GM12892 (cell line): ENCODE data around the gene ABAT.

Experiments used
- DNase-seq: peaks from one replicate; pipeline ENCODE4 v3.0.0; 2011; ENCODE audit not compliant: insufficient read length
- FAIRE-seq: peaks from 2 replicates; lab custom pipeline; 2011; peaks lifted over from hg19 to GRCh38; lab: Jason Lieb, UNC
- POLR2A ChIP-seq: IDR thresholded peaks from 2 replicates; pipeline ENCODE4 v1.6.1; 2011; ENCODE audit warnings: low read depth, low read length, control low read depth
- POLR2AphosphoS5 ChIP-seq: IDR thresholded peaks from 2 replicates; pipeline ENCODE4 v1.6.1; 2011; ENCODE audit warnings: low read depth, low read length, control low read depth
- TAF1 ChIP-seq: IDR thresholded peaks from 2 replicates; pipeline ENCODE4 v1.6.1; 2011; ENCODE audit warnings: low read depth, mild to moderate bottlenecking, control low read depth, low read length, borderline replicate concordance

The ABAT gene

GRCh38 chr16:8751481-8752311 is 77.3 kb downstream of the ABAT start:
- no peak for DNase-seq
- FAIRE-seq = no peak
- TF ChIP-seq TAF1 (no peak), POLR2AphosphoS5 (no peak), POLR2A (no peak)

GRCh38 chr16:8752706-8753105 is 78.3 kb downstream of the ABAT start:
- FAIRE-seq = no peak
- no peak for TF ChIP-seq POLR2A
- no peak for TF ChIP-seq POLR2AphosphoS5
- TF ChIP-seq TAF1 = no peak
- DNase-seq = no peak

GRCh38 chr16:8753416-8754054 is 79.1 kb downstream of the ABAT start:
- DNase-seq (no peak), FAIRE-seq (no peak)
- TF ChIP-seq POLR2A (no peak), TAF1 (no peak), POLR2AphosphoS5 (no peak)

- FAIRE-seq = no peak
- TF ChIP-seq POLR2AphosphoS5 (no peak), POLR2A (no peak), TAF1 (no peak)
- DNase-seq = no peak
These were observed 82.3 kb downstream of the ABAT start for GRCh38 chr16:8756755-8757154.

- DNase-seq (no peak), FAIRE-seq (no peak)
- no peak for TF ChIP-seq TAF1
- no peak for TF ChIP-seq POLR2A
- TF ChIP-seq POLR2AphosphoS5 = no peak
These were observed 83.6 kb downstream of the ABAT start for GRCh38 chr16:8758022-8758421.

- TF ChIP-seq POLR2AphosphoS5 (no peak), TAF1 (no peak), POLR2A (no peak)
- DNase-seq (no peak), FAIRE-seq (no peak)
These were observed 85.6 kb downstream of the ABAT start for GRCh38 chr16:8760021-8760420.

GRCh38 chr16:8761078-8761477 is 86.7 kb downstream of the ABAT start:
- FAIRE-seq (no peak), DNase-seq (no peak)
- TF ChIP-seq TAF1 (no peak), POLR2AphosphoS5 (no peak), POLR2A (no peak)

- TF ChIP-seq TAF1 = no peak
- no peak for TF ChIP-seq POLR2AphosphoS5
- no peak for TF ChIP-seq POLR2A
- DNase-seq (no peak), FAIRE-seq (no peak)
These were observed 87.8 kb downstream of the ABAT start for GRCh38 chr16:8762254-8762653.

GRCh38 chr16:8763083-8763482 is 88.7 kb downstream of the ABAT start:
- TF ChIP-seq POLR2AphosphoS5 = no peak
- FAIRE-seq = no peak

GRCh38 chr16:8763899-8764298 is 89.5 kb downstream of the ABAT start:
- TF ChIP-seq TAF1 (no peak), POLR2A (no peak), POLR2AphosphoS5 (no peak)
- FAIRE-seq = no peak
- no peak for DNase-seq

More at GRCh38 chr16:8763083-8763482, 88.7 kb downstream of the ABAT start:
- DNase-seq = no peak

- no peak for DNase-seq
- no peak for FAIRE-seq
- TF ChIP-seq POLR2AphosphoS5 (no peak), POLR2A (no peak), TAF1 (no peak)
These were observed 90.3 kb downstream of the ABAT start for GRCh38 chr16:8764525-8765250.

GRCh38 chr16:8767176-8767575 is 92.8 kb downstream of the ABAT start:
- TF ChIP-seq POLR2AphosphoS5 (no peak), TAF1 (no peak), POLR2A (no peak)
- FAIRE-seq (no peak), DNase-seq (no peak)
